ENCODE results near the gene PTCHD1. TPM values are rescaled to one million over a fixed set of nuclear protein-coding genes. Genes with fewer than 3 reads are reported as not detected.

The PTCHD1 gene
- polyA plus RNA-seq, 12 donors, result 0.53 to 1.9 (median 0.80) TPM; not detected in 1

DNA sequence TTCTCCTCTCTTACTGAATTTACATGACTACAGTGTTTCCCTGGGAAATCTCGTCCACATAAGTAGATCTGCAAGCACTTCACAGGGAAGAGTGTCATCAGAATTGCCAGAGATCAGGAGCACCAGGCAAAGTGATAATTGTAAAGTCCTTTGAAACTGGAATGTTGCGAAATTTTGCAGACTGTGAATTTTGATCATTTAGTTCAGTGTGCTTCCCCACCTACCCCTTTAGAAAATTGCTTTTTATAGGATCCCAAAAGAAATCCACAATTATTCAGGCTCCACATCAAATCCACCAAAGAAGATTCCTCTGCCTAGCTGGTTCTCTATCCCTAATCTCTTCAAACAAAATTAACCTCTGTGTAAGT lies 10.2 kb downstream of the PTCHD1 start:
- no peak for DNase-seq

- no peak for DNase-seq
Measured at GRCh38 chrX:23356189-23356588, 21.5 kb downstream of the PTCHD1 start.

- DNase-seq, result no peak
Measured at GRCh38 chrX:23364416-23364815, 29.8 kb downstream of the PTCHD1 start.

GRCh38 chrX:23365541-23365940 lies 30.9 kb downstream of the PTCHD1 start:
- DNase-seq, result no peak

DNA sequence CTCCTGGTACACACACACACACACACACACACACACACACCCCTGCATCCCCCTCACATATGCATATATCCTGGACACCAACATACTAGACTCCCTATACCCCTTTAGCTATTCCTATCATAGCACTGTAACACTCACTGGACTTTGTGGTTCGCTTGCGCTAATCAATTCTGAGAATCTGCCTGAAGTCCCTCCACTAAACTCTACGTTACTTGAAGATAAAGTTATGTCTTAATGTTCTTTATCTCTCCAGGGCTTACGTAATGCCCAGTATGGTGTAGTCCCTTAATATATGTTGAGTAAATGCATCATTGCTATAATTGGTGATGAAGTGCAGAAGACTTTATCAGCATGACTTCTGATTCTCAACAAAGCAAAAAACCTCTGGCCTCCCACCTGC lies 32.3 kb downstream of the PTCHD1 start:
- DNase-seq, result no peak

DNA sequence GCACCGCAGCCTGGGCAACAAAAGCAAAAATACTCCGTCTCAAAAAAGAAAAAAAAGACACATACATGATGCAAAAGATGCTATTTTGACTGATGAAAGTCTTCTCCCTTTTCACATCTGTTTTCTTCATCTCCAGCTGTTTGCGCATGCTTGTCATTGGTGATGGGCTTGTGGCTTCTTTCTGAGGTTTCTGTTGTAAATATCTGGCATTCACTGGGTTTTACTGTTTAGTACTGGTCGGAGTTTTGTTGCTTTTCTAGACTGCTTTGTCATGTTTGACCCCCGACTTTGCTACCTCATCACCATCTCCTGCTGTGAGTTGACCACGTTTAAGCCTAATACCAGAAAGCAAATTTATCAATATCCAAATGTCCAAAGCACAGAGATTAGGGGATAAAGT lies 34.4 kb downstream of the PTCHD1 start:
- DNase-seq, result no peak

- no peak for DNase-seq
Measured at GRCh38 chrX:23372220-23372902, 37.7 kb downstream of the PTCHD1 start.

DNA sequence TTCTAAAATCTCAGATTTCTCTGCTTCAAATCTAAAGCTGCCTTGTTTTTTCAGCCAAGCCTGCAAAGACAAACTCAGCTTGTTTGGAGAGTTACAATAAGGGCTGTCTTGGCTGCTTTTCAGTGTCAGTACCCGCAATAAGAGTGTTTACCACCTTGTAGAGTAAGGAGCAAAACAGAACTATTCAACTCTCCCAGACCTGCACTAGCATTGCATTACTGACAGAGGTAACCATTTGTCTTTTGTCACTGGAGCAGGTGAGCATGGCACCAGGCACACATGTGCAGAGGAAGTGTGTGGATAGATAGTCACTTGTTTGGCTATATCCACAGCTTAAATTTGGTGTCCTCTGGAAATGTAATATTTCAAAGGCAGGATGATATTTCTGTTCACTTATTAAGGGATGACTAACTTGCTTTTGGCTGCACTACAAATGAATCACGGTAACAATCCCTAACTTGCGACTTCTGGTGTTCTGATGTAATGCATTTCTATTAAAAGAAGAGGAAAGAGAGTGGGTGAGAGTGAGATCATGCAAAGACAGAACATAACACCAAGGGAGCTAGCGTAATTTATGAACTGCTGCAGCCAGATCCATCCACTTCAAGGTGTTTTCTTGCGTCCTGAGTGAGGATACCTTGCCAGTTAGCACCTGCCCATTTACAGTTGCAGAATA lies 38.6 kb downstream of the PTCHD1 start:
- no peak for DNase-seq

- DNase-seq, result no peak
Measured at GRCh38 chrX:23374291-23374690, 39.6 kb downstream of the PTCHD1 start.

- no peak for DNase-seq
Measured at GRCh38 chrX:23376581-23376980, 41.9 kb downstream of the PTCHD1 start.

DNA sequence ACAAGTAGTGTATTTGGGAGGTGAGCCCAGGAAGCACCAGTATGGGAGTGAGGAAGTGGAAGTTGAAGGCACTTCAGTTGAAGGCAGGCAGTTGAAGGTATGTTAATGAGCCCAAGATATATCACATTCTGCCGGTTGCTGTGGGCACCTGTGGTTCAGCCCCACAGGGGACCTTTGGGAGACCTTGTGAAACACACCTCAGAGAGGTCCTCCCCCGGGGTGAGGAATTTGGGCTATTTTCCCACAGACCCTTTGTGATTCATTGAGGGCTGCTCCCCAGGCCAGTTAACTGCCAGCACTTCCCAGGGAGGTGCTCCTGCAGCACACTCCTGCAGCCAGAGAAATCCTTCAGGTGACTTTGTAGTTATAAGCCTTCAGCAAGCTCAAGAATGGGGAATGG lies 45.9 kb downstream of the PTCHD1 start:
- DNase-seq, result no peak

DNA sequence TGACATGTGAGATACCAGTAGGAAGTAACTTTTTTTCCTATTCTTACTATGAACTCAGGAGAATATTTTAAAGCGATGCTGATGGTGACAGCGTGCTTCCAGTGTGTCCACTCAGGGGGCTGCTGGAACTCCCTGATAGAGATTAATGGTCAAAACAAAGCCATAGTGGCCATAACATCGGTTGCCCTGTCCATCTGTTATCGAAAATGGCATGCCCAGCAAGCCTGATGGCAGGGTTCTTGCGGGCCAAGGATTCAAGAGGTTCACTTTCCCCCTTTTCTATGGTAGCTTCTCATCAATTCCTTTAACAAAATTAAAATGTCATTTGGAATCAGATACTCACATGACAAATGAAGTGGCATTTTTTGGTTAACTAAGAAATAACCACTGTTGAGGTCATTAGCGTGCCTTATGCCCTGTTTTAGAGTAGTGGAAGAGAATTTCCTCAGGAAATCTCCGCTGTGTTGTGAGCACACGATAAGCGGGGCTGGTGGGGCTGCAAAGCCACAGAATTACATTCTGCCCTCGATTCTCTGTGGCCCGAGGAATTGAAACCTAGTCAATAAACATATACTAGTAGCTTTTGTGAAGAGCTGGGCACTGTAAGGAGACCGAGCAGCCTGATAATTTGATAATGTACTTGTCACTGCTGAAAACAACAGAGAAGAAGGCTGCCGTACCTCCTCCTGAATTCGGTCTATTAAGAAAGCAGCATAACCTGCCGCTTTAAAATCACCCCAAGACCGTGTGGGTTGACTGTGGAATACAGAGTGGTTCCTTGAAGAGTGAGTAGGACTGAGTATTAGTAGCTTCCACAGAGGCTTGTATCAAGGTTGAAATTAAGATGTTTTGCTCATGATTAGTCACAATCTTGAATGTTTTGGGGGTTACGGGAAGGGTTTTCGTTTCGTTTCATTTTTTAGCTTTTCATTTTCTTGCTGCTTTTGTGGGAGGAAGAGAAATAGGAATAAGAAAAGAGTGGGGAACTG lies 46.7 kb downstream of the PTCHD1 start:
- no peak for DNase-seq

GRCh38 chrX:23382572-23382971 lies 47.9 kb downstream of the PTCHD1 start:
- no peak for DNase-seq

- DNase-seq, result peak; percentile 45
Measured at GRCh38 chrX:23383411-23383810, 48.8 kb downstream of the PTCHD1 start.

- DNase-seq, result no peak
Measured at GRCh38 chrX:23385242-23385641, 50.6 kb downstream of the PTCHD1 start.

GRCh38 chrX:23386260-23386659 lies 51.6 kb downstream of the PTCHD1 start:
- no peak for DNase-seq

- DNase-seq, result no peak
Measured at GRCh38 chrX:23386726-23387125, 52.1 kb downstream of the PTCHD1 start.

DNA sequence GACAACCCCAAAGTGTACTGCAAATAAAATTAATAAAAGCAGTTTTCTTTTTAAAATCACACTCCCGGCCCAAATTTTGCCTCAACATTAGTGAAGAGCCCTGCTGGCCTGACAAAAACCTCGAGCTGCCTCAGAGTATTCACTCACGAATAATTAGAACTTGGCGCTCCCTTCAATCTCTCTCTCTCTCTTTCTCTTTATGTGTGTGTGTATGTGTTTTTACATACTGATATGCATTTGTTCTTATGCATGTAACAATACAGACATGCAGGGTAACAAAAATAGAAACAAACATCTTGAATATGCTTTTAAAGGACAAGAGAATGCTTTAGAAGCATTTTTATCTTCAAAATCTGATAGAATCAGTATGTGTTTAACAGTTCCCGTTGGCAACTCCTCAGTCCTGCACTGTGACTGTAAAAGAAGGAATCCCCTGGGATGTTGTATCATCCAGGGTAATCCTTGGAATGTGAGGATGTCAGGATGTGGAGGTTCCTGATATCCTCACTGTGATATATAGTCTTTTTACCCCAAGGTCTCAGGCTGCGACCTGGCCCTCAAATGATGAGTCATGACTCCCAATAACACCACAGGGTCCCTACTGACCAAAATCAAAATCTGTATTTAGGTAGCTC lies 53.0 kb downstream of the PTCHD1 start:
- DNase-seq, result no peak

DNA sequence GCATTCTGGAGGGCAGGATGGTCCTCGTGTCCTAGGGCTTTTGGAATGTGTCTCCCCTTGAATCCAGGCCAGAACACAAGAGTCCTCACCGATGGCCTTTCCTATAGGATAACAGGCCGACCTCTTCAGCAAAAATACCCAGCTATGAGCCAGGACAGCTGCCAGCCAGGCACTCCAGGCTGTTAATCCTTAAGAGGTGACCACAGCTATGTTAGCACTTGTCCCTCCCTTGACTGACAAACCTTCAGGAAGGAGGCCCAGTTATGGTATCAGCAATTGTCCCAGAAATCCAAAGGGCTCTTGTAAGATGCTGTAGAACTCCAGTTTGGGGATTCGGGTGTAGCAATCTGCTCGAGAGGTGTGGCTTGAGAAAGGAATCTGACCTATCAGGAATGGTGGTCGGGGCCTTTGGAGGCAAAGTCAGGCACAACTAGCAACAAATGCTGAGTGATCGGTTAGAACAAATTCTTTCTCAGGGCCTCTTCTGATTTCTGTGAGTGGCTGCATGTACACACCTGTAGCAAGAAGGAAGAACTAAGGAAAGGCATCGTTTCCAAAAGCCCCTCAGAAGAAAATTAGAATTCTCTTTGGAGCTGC lies 54.6 kb downstream of the PTCHD1 start:
- DNase-seq, result no peak

DNA sequence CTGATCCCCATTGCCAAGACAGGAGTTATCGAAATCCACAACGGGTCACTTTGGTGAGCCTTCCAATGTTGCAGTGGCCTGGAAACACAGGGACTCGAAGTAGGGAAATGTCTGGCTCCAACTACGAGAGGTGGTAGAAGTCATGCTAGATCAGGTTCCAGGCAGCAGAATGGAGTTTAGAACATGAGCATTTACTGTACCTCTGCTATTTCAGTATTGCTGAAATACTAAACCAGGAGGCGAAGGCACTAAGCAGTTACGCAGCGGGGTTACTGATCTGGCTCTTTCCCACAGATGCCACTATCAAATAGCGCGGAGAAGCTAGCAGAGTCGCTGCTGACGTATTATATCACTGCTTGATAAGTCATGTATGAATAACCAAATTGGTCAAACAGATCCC lies 56.3 kb downstream of the PTCHD1 start:
- DNase-seq, result no peak

GRCh38 chrX:23392195-23392594 lies 57.5 kb downstream of the PTCHD1 start:
- no peak for DNase-seq

DNA sequence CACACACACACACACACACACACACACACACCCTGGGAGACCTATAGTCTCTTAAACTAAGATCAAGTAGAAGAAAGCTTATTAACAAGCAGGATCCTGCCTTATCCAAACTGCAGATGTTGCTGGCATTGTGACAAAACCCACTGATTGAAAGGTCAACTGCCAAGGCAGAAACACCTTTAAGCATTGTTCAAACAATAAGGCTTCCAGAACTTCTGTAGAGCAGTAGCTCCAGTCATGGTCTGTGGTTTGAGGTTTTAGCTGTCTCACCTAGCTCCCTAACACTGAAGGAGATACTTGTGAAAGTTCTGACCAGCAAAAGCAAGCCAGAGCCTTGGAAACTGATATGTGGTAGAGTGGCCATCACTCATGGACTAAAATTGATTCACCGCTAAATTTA lies 59.8 kb downstream of the PTCHD1 start:
- DNase-seq, result no peak
